Astrocyte (in vitro differentiated cells and primary cell): ENCODE data around the gene TARBP2. TPM values are rescaled to one million over a fixed set of nuclear protein-coding genes. Genes with fewer than 3 reads are reported as not detected.
"Not testable (repeated sequence)": the region's sequence is repeated elsewhere in the genome, so short reads cannot be mapped to it uniquely, and the experiment has no call there.

Experiments used
- DNase-seq: peaks from one replicate; pipeline ENCODE4 v3.0.0-alpha.2; 2010; ENCODE audit warnings: low read depth
- FAIRE-seq: peaks from 2 replicates; lab custom pipeline; 2011; peaks lifted over from hg19 to GRCh38; lab: Jason Lieb, UNC
- H2AFZ ChIP-seq: 2 replicates; pipeline ENCODE4 v1.6.0; 2012; ENCODE audit warnings: low read depth, low read length, inconsistent platforms
- H3K27ac ChIP-seq: 2 replicates; pipeline ENCODE4 v1.5.1; 2011; ENCODE audit warnings: low read depth, low read length, inconsistent platforms
- H3K27me3 ChIP-seq: 2 replicates; pipeline ENCODE4 v1.6.0; 2011; ENCODE audit warnings: low read length, inconsistent platforms; ENCODE audit not compliant: insufficient read depth
- H3K36me3 ChIP-seq: 2 replicates; pipeline ENCODE4 v1.5.1; 2011; ENCODE audit warnings: low read length, inconsistent platforms; ENCODE audit not compliant: insufficient read depth
- H3K4me1 ChIP-seq: 2 replicates; pipeline ENCODE4 v1.5.1; 2011; ENCODE audit warnings: low read length, inconsistent platforms; ENCODE audit not compliant: insufficient read depth
- H3K4me2 ChIP-seq: 2 replicates; pipeline ENCODE4 v1.6.0; 2012; ENCODE audit warnings: low read length, inconsistent platforms
- H3K4me3 ChIP-seq: 2 replicates; pipeline ENCODE4 v1.5.1; 2011; ENCODE audit warnings: low read depth, mild to moderate bottlenecking, low read length, inconsistent platforms; ENCODE audit not compliant: insufficient read depth
- H3K79me2 ChIP-seq: 2 replicates; pipeline ENCODE4 v1.6.0; 2012; ENCODE audit warnings: mild to moderate bottlenecking, low read length, inconsistent platforms; ENCODE audit not compliant: insufficient read depth
- H3K9ac ChIP-seq: 2 replicates; pipeline ENCODE4 v1.6.0; 2012; ENCODE audit warnings: mild to moderate bottlenecking, low read length, inconsistent platforms
- H3K9me3 ChIP-seq: 2 replicates; pipeline ENCODE4 v1.5.1; 2012; ENCODE audit warnings: low read depth, mild to moderate bottlenecking, low read length, inconsistent platforms; ENCODE audit not compliant: insufficient read depth
- H4K20me1 ChIP-seq: 2 replicates; pipeline ENCODE4 v1.6.0; 2012; ENCODE audit warnings: low read length, inconsistent platforms; ENCODE audit not compliant: insufficient read depth
- H3K27ac Mint-ChIP-seq: one replicate; pipeline ENCODE4 v1.8.0; 2021; ENCODE audit warnings: mild to moderate bottlenecking, mixed read lengths; ENCODE audit not compliant: unreplicated experiment
- H3K27me3 Mint-ChIP-seq: one replicate; pipeline ENCODE4 v1.8.0; 2021; ENCODE audit warnings: low read depth, mixed read lengths; ENCODE audit not compliant: unreplicated experiment
- H3K36me3 Mint-ChIP-seq: one replicate; pipeline ENCODE4 v1.8.0; 2021; ENCODE audit warnings: low read depth, mixed read lengths; ENCODE audit not compliant: unreplicated experiment
- H3K4me1 Mint-ChIP-seq: one replicate; pipeline ENCODE4 v1.8.0; 2021; ENCODE audit warnings: low read depth, mixed read lengths; ENCODE audit not compliant: unreplicated experiment
- H3K4me3 Mint-ChIP-seq: one replicate; pipeline ENCODE4 v1.8.0; 2021; ENCODE audit warnings: mild to moderate bottlenecking, moderate library complexity, mixed read lengths; ENCODE audit not compliant: unreplicated experiment
- H3K9me3 Mint-ChIP-seq: one replicate; pipeline ENCODE4 v1.8.0; 2021; ENCODE audit warnings: mild to moderate bottlenecking, mixed read lengths; ENCODE audit not compliant: unreplicated experiment
- EZH2 ChIP-seq: IDR thresholded peaks from 2 replicates; pipeline ENCODE4 v1.6.1; 2012; ENCODE audit warnings: mild to moderate bottlenecking, low read length, inconsistent platforms; ENCODE audit not compliant: insufficient read depth
- total RNA-seq: library from RNA; stranded (reverse); gene quantifications from 2 replicates; pipeline ENCODE4 v1.2.1, GENCODE V29; 2021
- TF ChIP-seq, protein P1 (sequence below): IDR thresholded peaks from 2 replicates; pipeline ENCODE4 v1.5.1; 2011; ENCODE audit warnings: low read depth, mild to moderate bottlenecking, inconsistent platforms, low read length, moderate library complexity; ENCODE audit not compliant: insufficient read depth

TARBP2 gene
- total RNA-seq, 1 donor from 2014 or later = 51.1 TPM

DNA sequence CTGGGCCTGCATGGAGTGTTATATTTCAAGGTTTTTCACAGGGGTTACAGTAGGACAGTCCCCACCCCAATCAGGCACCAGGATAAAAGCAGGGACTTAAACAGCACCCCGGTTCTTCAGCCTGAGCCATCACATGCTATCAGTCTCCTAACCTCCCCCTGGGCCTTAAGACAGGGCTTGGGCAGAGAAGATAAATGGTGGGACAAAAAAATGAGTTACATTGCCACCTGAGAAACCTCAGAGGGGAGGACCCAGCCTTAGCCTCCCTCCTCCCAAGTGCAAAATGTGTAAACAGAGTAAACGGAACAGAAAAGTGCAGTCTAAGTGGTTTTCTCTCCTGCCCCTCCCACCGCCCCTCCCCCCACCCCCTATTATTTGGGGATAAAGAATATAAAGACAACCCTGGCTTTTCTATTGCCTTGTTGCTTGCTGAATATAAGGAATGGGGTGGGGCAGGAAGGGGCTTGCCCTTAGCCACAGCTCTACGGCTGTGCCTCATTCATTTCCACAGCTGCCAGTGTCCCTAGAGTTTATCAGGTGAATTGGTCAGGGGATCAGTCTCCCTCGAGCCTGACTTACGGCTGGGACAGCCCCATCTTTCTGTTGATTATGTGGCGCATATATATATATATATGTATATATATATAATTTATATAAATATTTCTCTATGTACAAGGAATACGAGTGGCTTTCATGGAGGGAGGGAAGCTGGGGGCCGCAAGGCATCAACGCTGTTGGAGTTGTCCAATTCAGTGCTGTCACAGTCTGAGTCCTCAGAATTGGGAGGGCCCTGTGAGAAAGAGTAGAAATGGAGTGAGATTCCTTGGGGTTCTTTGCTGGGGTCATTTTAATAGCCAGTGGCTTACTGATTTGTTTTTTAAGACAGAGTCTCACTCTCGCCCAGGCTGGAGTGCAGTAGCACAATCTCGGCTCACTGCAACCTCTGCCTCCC lies 20.3 kb upstream of the TARBP2 start:
- H3K27ac ChIP-seq = no peak overlapping the region
- no peaks in the 10 kb centered on the region for H3K27me3 ChIP-seq
- Mint-ChIP-seq H3K9me3 (no peaks in the 10 kb centered on the region), H3K36me3 (peaks cover 27% of the 10 kb centered on the region), H3K27ac (no peak overlapping the region), H3K27me3 (no peaks in the 10 kb centered on the region), H3K4me1 (peaks cover 35% of the 10 kb centered on the region), H3K4me3 (no peak overlapping the region)
- no peak for DNase-seq
- H3K36me3 ChIP-seq = peaks cover 62% of the 10 kb centered on the region
- FAIRE-seq = no peak
- no peak for TF ChIP-seq EZH2
- TF ChIP-seq, protein P1, sequence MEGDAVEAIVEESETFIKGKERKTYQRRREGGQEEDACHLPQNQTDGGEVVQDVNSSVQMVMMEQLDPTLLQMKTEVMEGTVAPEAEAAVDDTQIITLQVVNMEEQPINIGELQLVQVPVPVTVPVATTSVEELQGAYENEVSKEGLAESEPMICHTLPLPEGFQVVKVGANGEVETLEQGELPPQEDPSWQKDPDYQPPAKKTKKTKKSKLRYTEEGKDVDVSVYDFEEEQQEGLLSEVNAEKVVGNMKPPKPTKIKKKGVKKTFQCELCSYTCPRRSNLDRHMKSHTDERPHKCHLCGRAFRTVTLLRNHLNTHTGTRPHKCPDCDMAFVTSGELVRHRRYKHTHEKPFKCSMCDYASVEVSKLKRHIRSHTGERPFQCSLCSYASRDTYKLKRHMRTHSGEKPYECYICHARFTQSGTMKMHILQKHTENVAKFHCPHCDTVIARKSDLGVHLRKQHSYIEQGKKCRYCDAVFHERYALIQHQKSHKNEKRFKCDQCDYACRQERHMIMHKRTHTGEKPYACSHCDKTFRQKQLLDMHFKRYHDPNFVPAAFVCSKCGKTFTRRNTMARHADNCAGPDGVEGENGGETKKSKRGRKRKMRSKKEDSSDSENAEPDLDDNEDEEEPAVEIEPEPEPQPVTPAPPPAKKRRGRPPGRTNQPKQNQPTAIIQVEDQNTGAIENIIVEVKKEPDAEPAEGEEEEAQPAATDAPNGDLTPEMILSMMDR = no peak
- H2AFZ ChIP-seq = no peak overlapping the region
- no peak overlapping the region for H3K4me2 ChIP-seq
- peaks cover 20% of the 10 kb centered on the region for H3K4me1 ChIP-seq
- H4K20me1 ChIP-seq = peaks cover 94% of the 10 kb centered on the region
- no peak overlapping the region for H3K4me3 ChIP-seq
- H3K9ac ChIP-seq = peak overlapping the region; percentile 10
- peaks cover 35% of the 10 kb centered on the region for H3K79me2 ChIP-seq
- H3K9me3 ChIP-seq = no peaks in the 10 kb centered on the region

DNA sequence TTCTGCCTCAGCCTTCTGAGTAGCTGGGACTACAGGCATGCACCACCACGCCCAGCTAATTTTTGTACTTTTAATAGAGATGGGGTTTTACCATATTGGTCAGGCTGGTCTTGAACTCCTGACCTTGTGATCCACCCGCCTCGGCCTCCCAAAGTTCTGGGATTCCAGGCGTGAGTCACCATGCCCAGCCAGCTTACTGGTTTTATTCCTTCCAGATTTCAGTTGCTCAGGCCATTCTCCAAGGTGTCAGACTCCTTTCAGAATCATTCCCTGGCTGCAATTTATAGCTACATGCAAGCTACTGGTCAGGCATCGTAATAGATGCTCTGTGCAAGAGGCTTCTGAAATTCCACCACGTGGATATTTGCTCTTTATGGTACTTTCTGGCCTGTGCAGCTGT lies 19.6 kb upstream of the TARBP2 start:
- H3K9me3 ChIP-seq, H3K9ac ChIP-seq, H2AFZ ChIP-seq, H3K27me3 ChIP-seq, H3K27ac ChIP-seq, FAIRE-seq, H3K4me3 Mint-ChIP-seq, H3K4me2 ChIP-seq, H3K27me3 Mint-ChIP-seq, H3K9me3 Mint-ChIP-seq, H3K4me3 ChIP-seq: not testable (repeated sequence)
- Histone ChIP-seq H3K4me1 (peaks cover 20% of the 10 kb centered on the region), H3K36me3 (peaks cover 55% of the 10 kb centered on the region), H3K79me2 (peaks cover 28% of the 10 kb centered on the region), H4K20me1 (peaks cover 90% of the 10 kb centered on the region)
- Mint-ChIP-seq H3K27ac (peak overlapping the region; percentile 88), H3K36me3 (peaks cover 27% of the 10 kb centered on the region), H3K4me1 (peaks cover 33% of the 10 kb centered on the region)
- DNase-seq = peak; percentile 42

DNA sequence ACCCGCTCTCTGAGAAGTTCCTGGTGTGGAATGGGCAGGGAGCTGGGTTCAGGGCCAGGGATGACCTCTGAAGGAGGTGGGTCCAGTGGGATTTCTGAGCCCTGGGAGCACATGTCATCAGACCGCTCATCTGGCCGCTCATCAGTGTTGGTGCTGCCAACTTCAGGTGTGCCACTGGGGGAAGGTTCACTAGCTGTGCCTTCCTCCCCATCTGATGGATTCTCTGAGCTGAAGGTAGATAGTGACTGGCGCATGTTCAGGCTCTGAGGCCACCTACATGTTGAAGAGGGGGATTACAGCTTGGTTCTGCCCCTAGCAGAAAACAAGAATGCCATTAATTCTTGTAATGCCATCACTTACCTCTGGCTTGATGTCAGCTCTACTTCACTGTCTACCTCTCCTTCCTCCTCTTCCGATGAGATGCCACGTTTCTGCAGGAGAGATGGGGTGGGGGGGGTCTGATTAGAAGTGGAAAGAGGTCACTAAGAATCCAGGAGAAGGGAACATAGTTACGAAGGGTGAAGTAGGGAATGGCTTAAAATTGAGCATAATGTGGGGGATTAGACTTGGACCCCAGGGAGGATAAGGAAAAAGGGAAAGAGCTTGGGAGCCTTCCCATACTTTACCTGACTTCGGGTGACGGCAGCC lies 19.0 kb upstream of the TARBP2 start:
- Histone ChIP-seq H3K4me3 (no peak overlapping the region), H3K27me3 (no peaks in the 10 kb centered on the region), H3K4me2 (no peak overlapping the region), H3K79me2 (peaks cover 22% of the 10 kb centered on the region), H3K36me3 (peaks cover 50% of the 10 kb centered on the region), H3K9me3 (no peaks in the 10 kb centered on the region), H3K4me1 (peaks cover 20% of the 10 kb centered on the region), H4K20me1 (peaks cover 86% of the 10 kb centered on the region), H3K9ac (no peak overlapping the region), H3K27ac (no peak overlapping the region), H2AFZ (no peak overlapping the region)
- no peaks in the 10 kb centered on the region for H3K9me3 Mint-ChIP-seq
- H3K36me3 Mint-ChIP-seq = peaks cover 24% of the 10 kb centered on the region
- DNase-seq = no peak
- no peaks in the 10 kb centered on the region for H3K27me3 Mint-ChIP-seq
- H3K4me1 Mint-ChIP-seq = peaks cover 29% of the 10 kb centered on the region
- TF ChIP-seq, protein P1 = peak; percentile 26
- no peak for TF ChIP-seq EZH2
- H3K4me3 Mint-ChIP-seq = peak overlapping the region; percentile 57
- H3K27ac Mint-ChIP-seq = peak overlapping the region; percentile 88
- no peak for FAIRE-seq
